GM12878 (cell line): Measurements from ENCODE around the gene NUP210L.
"Not testable (repeated sequence)": the region's sequence is repeated elsewhere in the genome, so short reads cannot be mapped to it uniquely, and the experiment has no call there.

Experiments
- ATF2 ChIP-seq: IDR thresholded peaks from 2 replicates; pipeline ENCODE4 v1.6.1; 2012; ENCODE audit warnings: low read length, inconsistent platforms
- BCL11A ChIP-seq: IDR thresholded peaks from 2 replicates; pipeline ENCODE4 v1.6.1; 2011; ENCODE audit warnings: low read depth, low read length
- ELK1 ChIP-seq: IDR thresholded peaks from 2 replicates; pipeline ENCODE4 v1.6.1; 2012; ENCODE audit warnings: low read depth, low read length, improper control_type of control experiment
- EZH2 ChIP-seq: IDR thresholded peaks from 2 replicates; pipeline ENCODE4 v1.6.1; 2012; ENCODE audit warnings: low read depth, mild to moderate bottlenecking, control low read depth, inconsistent platforms, low read length, borderline replicate concordance; ENCODE audit not compliant: control insufficient read depth
- FOXM1 ChIP-seq: IDR thresholded peaks from 2 replicates; pipeline ENCODE4 v1.6.1; 2012; ENCODE audit warnings: low read depth, mild to moderate bottlenecking, inconsistent platforms, low read length, moderate library complexity
- HCFC1 ChIP-seq: fragments of 150-350 bp; IDR thresholded peaks from 2 replicates; pipeline ENCODE4 v1.6.1; 2014; ENCODE audit warnings: low read length
- MEF2B ChIP-seq: fragments of 450-650 bp; IDR thresholded peaks from 2 replicates; pipeline ENCODE4 v1.6.1; 2018; ENCODE audit warnings: mild to moderate bottlenecking, moderate library complexity; ENCODE audit not compliant: partially characterized antibody, poor library complexity, severe bottlenecking
- NFYA ChIP-seq: IDR thresholded peaks from 2 replicates; pipeline ENCODE4 v1.6.1; 2011; ENCODE audit warnings: low read depth, mild to moderate bottlenecking, low read length, improper control_type of control experiment, borderline replicate concordance
- NRF1 ChIP-seq: conservative IDR thresholded peaks from 2 replicates; pipeline ENCODE4 v1.6.1; 2011; ENCODE audit warnings: mild to moderate bottlenecking, low read depth, low read length, improper control_type of control experiment
- POLR2A ChIP-seq: IDR thresholded peaks from 2 replicates; pipeline ENCODE4 v1.6.1; 2011; ENCODE audit warnings: low read depth, mild to moderate bottlenecking, low read length
- RAD21 ChIP-seq: IDR thresholded peaks from 2 replicates; pipeline ENCODE4 v1.6.1; 2011; ENCODE audit warnings: mild to moderate bottlenecking, low read depth, low read length, moderate library complexity; ENCODE audit not compliant: insufficient read depth
- STAT1 ChIP-seq: fragments of 450-650 bp; conservative IDR thresholded peaks from 2 replicates; pipeline ENCODE4 v1.6.1; 2014; ENCODE audit warnings: antibody characterized with exemption, mild to moderate bottlenecking
- YY1 ChIP-seq: IDR thresholded peaks from 2 replicates; pipeline ENCODE4 v1.6.1; 2011; ENCODE audit warnings: low read depth, mild to moderate bottlenecking, low read length
- TF ChIP-seq, protein P1 (sequence below), 3 experiments: IDR thresholded peaks in 2 of 3; conservative IDR thresholded peaks in 1 of 3; 2 replicates each; pipeline ENCODE4 v1.5.1; 2011; ENCODE audit warnings: low read depth in 3 of 3, low read length in 3 of 3, mild to moderate bottlenecking in 3 of 3, control low read depth in 2 of 3, moderate library complexity in 2 of 3, inconsistent platforms in 1 of 3, mixed read lengths in 1 of 3; ENCODE audit not compliant: control insufficient read depth in 2 of 3, insufficient read depth in 1 of 3; ENCODE audit errors: extremely low read depth in 1 of 3

GRCh38 chr1:153981735-153982134 lies 173.1 kb downstream of the NUP210L start:
- TF ChIP-seq, protein P1, sequence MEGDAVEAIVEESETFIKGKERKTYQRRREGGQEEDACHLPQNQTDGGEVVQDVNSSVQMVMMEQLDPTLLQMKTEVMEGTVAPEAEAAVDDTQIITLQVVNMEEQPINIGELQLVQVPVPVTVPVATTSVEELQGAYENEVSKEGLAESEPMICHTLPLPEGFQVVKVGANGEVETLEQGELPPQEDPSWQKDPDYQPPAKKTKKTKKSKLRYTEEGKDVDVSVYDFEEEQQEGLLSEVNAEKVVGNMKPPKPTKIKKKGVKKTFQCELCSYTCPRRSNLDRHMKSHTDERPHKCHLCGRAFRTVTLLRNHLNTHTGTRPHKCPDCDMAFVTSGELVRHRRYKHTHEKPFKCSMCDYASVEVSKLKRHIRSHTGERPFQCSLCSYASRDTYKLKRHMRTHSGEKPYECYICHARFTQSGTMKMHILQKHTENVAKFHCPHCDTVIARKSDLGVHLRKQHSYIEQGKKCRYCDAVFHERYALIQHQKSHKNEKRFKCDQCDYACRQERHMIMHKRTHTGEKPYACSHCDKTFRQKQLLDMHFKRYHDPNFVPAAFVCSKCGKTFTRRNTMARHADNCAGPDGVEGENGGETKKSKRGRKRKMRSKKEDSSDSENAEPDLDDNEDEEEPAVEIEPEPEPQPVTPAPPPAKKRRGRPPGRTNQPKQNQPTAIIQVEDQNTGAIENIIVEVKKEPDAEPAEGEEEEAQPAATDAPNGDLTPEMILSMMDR (IDR thresholded peaks at IDR 0.05 in 2 of 3, conservative IDR thresholded peaks at IDR 0.05 in 1 of 3; ENCODE audit: control insufficient read depth in 2 of 3, extremely low read depth in 1 of 3, insufficient read depth in 1 of 3, low read depth in 3 of 3, low read length in 3 of 3): not testable (repeated sequence)
- TF ChIP-seq YY1, NFYA, EZH2, FOXM1, ELK1, ATF2, MEF2B, RAD21, HCFC1, BCL11A, NRF1, POLR2A, STAT1: not testable (repeated sequence)
